Choroid plexus epithelial cell (primary cell): ENCODE data around the gene CNRIP1.

Experiments
- DNase-seq: peaks from one replicate; pipeline ENCODE4 v3.0.0-alpha.2; 2010; ENCODE audit warnings: low read depth
- H3K4me3 ChIP-seq: 2 replicates; pipeline ENCODE4 v1.5.1; 2011; ENCODE audit warnings: low read depth, mild to moderate bottlenecking, control low read depth, low read length, moderate library complexity
- TF ChIP-seq, protein P1 (sequence below): conservative IDR thresholded peaks from 2 replicates; pipeline ENCODE4 v1.5.1; 2011; ENCODE audit warnings: low read depth, mild to moderate bottlenecking, control low read depth, inconsistent platforms, low read length, moderate library complexity

The CNRIP1 gene

DNA sequence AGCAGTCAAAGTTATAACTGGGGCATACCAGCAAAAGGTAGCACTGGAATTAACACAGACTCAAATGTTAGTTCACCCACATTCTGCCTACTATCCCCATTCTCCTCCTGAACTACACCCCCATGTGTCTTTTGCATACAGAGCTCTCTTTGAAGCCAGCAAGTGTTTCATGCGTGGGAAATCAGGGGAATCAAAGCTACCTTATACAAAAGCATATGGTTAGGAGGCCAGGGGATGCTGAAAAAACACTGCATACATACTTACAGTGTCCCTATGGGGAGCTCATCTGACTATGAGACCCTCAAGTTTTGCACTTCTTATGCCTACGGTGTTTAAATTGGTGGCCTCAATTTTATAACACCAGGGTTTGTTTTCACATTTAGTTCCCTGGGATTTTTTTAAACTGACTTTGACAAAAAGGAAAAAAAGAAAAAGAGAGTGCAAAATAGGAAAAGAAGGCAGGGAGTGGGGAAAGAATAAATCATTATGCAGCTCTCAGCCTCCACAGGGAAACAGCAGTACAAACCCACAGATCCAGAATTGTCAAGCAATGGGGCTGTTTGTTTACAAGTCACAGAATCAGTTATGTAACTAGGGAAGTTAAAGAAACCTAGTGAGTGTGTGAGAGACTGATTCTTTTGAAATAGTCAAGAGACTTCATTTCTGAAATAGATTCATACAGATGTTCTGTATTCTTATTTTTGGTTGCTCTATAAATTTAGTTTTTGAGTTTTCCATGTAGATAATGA lies 47.3 kb downstream of the CNRIP1 start:
- no peak overlapping the region for H3K4me3 ChIP-seq
- TF ChIP-seq, protein P1, sequence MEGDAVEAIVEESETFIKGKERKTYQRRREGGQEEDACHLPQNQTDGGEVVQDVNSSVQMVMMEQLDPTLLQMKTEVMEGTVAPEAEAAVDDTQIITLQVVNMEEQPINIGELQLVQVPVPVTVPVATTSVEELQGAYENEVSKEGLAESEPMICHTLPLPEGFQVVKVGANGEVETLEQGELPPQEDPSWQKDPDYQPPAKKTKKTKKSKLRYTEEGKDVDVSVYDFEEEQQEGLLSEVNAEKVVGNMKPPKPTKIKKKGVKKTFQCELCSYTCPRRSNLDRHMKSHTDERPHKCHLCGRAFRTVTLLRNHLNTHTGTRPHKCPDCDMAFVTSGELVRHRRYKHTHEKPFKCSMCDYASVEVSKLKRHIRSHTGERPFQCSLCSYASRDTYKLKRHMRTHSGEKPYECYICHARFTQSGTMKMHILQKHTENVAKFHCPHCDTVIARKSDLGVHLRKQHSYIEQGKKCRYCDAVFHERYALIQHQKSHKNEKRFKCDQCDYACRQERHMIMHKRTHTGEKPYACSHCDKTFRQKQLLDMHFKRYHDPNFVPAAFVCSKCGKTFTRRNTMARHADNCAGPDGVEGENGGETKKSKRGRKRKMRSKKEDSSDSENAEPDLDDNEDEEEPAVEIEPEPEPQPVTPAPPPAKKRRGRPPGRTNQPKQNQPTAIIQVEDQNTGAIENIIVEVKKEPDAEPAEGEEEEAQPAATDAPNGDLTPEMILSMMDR, result no peak
- DNase-seq, result no peak

DNA sequence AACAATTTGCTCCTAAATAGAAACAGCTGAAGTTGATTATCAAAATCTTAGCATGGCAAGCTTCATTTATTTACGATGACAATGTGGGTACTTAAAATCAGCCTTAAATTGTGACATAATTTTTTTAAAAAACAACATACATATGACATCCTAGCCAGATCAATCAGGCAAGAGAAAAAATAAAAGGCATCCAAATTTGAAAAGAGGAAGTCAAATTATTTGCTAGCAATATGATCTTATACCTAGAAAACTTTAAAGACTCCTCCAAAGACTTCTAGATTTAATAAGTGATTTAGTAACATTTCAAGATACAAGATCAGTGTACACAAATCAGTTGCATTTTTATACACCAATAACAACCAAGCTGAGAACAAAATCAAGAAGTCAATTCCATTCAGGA lies 53.1 kb downstream of the CNRIP1 start:
- no peak for DNase-seq
- TF ChIP-seq, protein P1, result no peak
- no peak overlapping the region for H3K4me3 ChIP-seq

DNA sequence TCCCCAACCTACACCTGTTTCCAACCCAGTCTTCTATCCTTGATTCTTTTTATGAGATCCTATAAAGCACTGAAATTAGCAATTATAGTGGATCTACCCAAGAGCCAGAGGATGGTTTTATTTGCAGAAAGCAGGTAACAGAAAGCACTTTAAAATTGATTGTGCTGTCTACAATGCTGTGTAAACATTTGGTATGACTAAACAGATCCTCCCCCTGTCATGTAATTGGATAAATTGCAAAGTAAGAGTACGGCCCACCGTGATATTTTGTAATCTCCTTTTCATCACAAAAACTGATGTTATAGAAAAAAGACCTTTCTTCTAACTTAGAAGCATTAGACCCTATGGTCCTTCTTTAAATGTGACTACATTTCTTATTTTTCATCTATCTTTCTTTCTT lies 56.1 kb downstream of the CNRIP1 start:
- no peak overlapping the region for H3K4me3 ChIP-seq
- TF ChIP-seq, protein P1, result no peak
- DNase-seq, result no peak

DNA sequence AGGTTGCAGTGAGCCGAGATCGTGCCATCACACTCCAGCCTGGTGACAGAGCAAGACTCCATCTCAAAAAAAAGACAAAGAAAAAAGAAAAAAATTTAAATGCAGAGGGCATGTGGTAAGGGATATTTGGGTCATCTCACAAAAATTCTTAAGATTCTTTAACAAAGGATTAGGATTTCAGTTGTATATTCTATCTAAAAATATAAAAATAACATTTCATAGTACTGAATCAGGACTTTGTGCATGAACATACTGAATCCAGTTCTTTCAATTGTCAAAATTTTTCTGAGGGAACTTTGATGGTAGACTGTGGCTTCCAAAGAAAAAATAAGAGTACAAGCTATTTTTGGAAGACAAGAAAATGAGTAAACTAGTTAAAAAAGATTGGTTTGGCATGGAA lies 60.9 kb downstream of the CNRIP1 start:
- TF ChIP-seq, protein P1, result no peak
- no peak for DNase-seq
- H3K4me3 ChIP-seq, result no peak overlapping the region

DNA sequence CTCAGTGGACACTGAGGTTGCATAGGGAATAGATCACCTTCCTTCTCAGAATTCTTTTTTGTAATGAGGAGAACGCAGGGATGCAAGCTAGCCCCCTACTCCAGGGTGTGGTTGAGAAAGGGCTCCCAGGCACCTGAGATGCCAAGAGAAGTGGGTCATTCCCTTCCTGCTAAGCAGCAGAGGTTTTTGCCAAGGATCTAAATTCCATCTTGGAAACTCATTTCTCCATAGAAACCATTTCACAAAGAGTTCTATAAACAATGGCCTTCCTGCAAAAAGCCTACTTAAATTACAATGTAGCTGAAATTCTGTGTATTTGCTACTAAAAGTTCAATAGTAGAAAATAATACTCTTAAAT lies 63.7 kb downstream of the CNRIP1 start:
- no peak overlapping the region for H3K4me3 ChIP-seq
- DNase-seq, result no peak
- TF ChIP-seq, protein P1, result no peak

DNA sequence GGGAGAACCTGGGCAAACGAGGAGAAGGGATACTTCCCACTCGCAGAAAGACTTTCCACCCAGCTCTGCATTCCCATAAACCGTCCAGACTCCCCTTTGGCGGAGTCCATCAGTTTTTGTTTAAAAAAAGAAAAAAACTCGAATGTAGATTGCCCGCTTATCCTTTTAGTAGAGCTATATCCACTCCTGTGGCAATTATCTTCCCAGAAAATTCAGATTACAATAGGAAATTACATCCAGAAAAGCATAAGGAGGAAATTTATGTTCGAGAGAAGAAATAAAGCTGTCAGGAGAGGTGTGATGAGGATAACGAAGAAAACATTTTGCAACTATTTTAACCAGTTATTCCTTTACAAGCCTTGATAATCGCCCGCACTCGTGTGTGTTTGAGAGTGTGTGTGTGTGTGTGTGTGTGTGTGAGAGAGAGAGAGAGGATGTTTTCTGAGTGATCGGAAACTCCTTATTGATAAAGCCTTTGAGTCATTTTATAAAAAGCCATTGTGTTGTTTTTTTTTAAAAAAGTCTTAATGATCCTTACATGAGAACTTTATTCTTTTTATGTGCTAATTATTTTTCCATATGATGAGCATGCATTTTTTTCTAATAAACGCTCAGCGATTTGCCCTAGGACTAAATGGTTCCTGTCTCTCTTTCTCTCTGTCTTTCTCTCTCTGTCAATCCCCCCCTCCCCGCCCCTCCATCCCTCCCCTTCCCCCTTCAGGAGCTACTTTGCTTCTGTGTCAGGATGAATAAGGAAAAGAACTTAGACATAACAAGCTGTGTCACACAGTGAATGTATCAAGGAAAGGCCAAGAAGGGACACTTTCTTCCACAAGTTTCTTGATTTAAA lies 66.3 kb downstream of the CNRIP1 start:
- TF ChIP-seq, protein P1, result no peak
- no peak for DNase-seq
- peak overlapping the region; percentile 93 for H3K4me3 ChIP-seq
